K562 (cell line): Measurements from ENCODE around the gene FCSK. TPM values are rescaled to one million over a fixed set of nuclear protein-coding genes. Genes with fewer than 3 reads are reported as not detected.

Experiments used
- ATF6 ChIP-seq: sonication (generic); formaldehyde crosslinking; IDR thresholded peaks from 2 replicates; pipeline ENCODE4 v1.4.0; 2020; ENCODE audit warnings: mild to moderate bottlenecking, missing genetic modification reagents
- BMI1 ChIP-seq: fragments of 150-350 bp; IDR thresholded peaks from 2 replicates; pipeline ENCODE4 v1.6.1; 2014; ENCODE audit warnings: low read length
- CCNT2 ChIP-seq: IDR thresholded peaks from 2 replicates; pipeline ENCODE4 v1.6.1; 2011; ENCODE audit warnings: borderline replicate concordance, low read depth, mild to moderate bottlenecking, moderate library complexity, mixed read lengths, low read length; ENCODE audit not compliant: insufficient read length; ENCODE audit errors: extremely low read depth
- FOXJ3 ChIP-seq: sonication (generic); formaldehyde crosslinking; IDR thresholded peaks from 2 replicates; pipeline ENCODE4 v1.4.0; 2020; ENCODE audit warnings: mild to moderate bottlenecking, missing genetic modification reagents
- HOXB6 ChIP-seq: fragments of 250-450 bp; sonication (Bioruptor Pico); IDR thresholded peaks from 2 replicates; pipeline ENCODE4 v1.5.1; 2022; ENCODE audit warnings: mild to moderate bottlenecking, borderline replicate concordance
- IRF9 ChIP-seq: fragments of 450-650 bp; IDR thresholded peaks from 2 replicates; pipeline ENCODE4 v1.6.1; 2016; ENCODE audit warnings: missing biosample characterization, missing genetic modification characterization
- JUND ChIP-seq, 2 experiments: IDR thresholded peaks; 2 replicates in 1 of 2; 3 replicates in 1 of 2; pipeline ENCODE4 v1.6.1; 2011; ENCODE audit warnings: borderline replicate concordance in 2 of 2, low read depth in 2 of 2, low read length in 2 of 2, improper control_type of control experiment in 1 of 2, missing biosample characterization in 1 of 2, missing genetic modification characterization in 1 of 2, missing genetic modification reagents in 1 of 2
- KLF13 ChIP-seq: fragments of 450-650 bp; IDR thresholded peaks from 2 replicates; pipeline ENCODE4 v1.6.1; 2016; ENCODE audit warnings: missing genetic modification characterization, low read depth, mild to moderate bottlenecking, missing compliant biosample characterization, moderate library complexity, borderline replicate concordance
- KLF6 ChIP-seq: fragments of 250-450 bp; sonication (Bioruptor Pico); IDR thresholded peaks from 2 replicates; pipeline ENCODE4 v1.4.0; 2020; ENCODE audit warnings: mild to moderate bottlenecking, moderate library complexity, borderline replicate concordance
- MAFF ChIP-seq: IDR thresholded peaks from 2 replicates; pipeline ENCODE4 v1.6.1; 2012; ENCODE audit warnings: low read length, improper control_type of control experiment
- MBD2 ChIP-seq: sonication (generic); IDR thresholded peaks from 2 replicates; pipeline ENCODE4 v1.6.1; 2016; ENCODE audit warnings: low read depth, borderline replicate concordance
- NFATC3 ChIP-seq: fragments of 450-650 bp; IDR thresholded peaks from 2 replicates; pipeline ENCODE4 v1.6.1; 2017; ENCODE audit warnings: mild to moderate bottlenecking
- NFXL1 ChIP-seq: fragments of 450-650 bp; formaldehyde crosslinking; IDR thresholded peaks from 2 replicates; pipeline ENCODE4 v1.4.0; 2021; ENCODE audit warnings: mild to moderate bottlenecking
- NKRF ChIP-seq: fragments of 450-650 bp; IDR thresholded peaks from 2 replicates; pipeline ENCODE4 v1.6.1; 2016; ENCODE audit warnings: borderline replicate concordance
- POLR2AphosphoS2 ChIP-seq: IDR thresholded peaks from 2 replicates; pipeline ENCODE4 v1.6.1; 2012; ENCODE audit warnings: low read length, improper control_type of control experiment
- SOX6 ChIP-seq: fragments of 450-650 bp; IDR thresholded peaks from 2 replicates; pipeline ENCODE4 v1.6.1; 2014; ENCODE audit warnings: mild to moderate bottlenecking
- TFE3 ChIP-seq: fragments of 450-650 bp; formaldehyde crosslinking; IDR thresholded peaks from 2 replicates; pipeline ENCODE4 v1.4.0; 2020; ENCODE audit warnings: mild to moderate bottlenecking, mixed read lengths
- THRAP3 ChIP-seq: fragments of 450-650 bp; IDR thresholded peaks from 2 replicates; pipeline ENCODE4 v1.6.1; 2016; ENCODE audit warnings: mild to moderate bottlenecking, inconsistent platforms, borderline replicate concordance
- ZBTB7A ChIP-seq: IDR thresholded peaks from 2 replicates; pipeline ENCODE4 v1.6.1; 2011; ENCODE audit warnings: low read depth, mild to moderate bottlenecking, low read length, moderate library complexity, borderline replicate concordance; ENCODE audit not compliant: control insufficient read depth
- ZNF263 ChIP-seq: sonication (generic); formaldehyde crosslinking; IDR thresholded peaks from 2 replicates; pipeline ENCODE4 v1.8.0; 2022; ENCODE audit warnings: mild to moderate bottlenecking, missing genetic modification reagents, borderline replicate concordance
- ZNF57 ChIP-seq: fragments of 450-650 bp; formaldehyde crosslinking; IDR thresholded peaks from 2 replicates; pipeline ENCODE4 v1.4.0; 2020; ENCODE audit warnings: mild to moderate bottlenecking, moderate library complexity
- ZSCAN29 ChIP-seq: fragments of 450-650 bp; IDR thresholded peaks from 2 replicates; pipeline ENCODE4 v1.6.1; 2017
- polyA plus RNA-seq, 8 experiments: library from polyadenylated mRNA; depleted of rRNA in 4 of 8; stranded (reverse) in 5 of 8; unstranded in 3 of 8; fragments of >200 nt; fragmentation: Nextera tagmentation in 2 of 8; fragmentation: Illumina TruSeq in 1 of 8; extraction: Ambion mirVana in 2 of 8; extraction: Trizol in 1 of 8; gene quantifications; 2 replicates each; pipeline versions ENCODE4 v1.2.1 to v1.2.3, GENCODE V29; 2011 to 2014; ENCODE audit warnings: inconsistent platforms in 1 of 8, missing spikeins in 1 of 8
- total RNA-seq, 7 experiments: library from RNA; depleted of rRNA in 6 of 7; stranded (reverse); fragments of >200 nt in 6 of 7; fragmentation: Illumina TruSeq in 2 of 7; extraction: Trizol in 2 of 7; gene quantifications; 2 replicates each; pipeline versions ENCODE4 v1.2.1 to v1.2.3, GENCODE V29; 2011 to 2021; ENCODE audit warnings: low replicate concordance in 1 of 7

FCSK gene
- total and polyA plus RNA-seq, 9 of the 15 experiments (the other 6 are each of a cell fraction or from before 2014, with no cell fraction given), result 0.92 to 18.6 (median 8.3) TPM

- peak; percentile 35; the same call in 1 of the 2 replicates for TF ChIP-seq MBD2
- TF ChIP-seq FOXJ3 (CRISPR knock-in tag), result no peak
- no peak for TF ChIP-seq SOX6
- no peak; the same call in 1 of the 2 replicates for TF ChIP-seq NKRF
- TF ChIP-seq KLF13 (tag), result peak; percentile 59; the same call in 1 of the 2 replicates
- no peak for TF ChIP-seq MAFF
- TF ChIP-seq NFATC3, result no peak
- TF ChIP-seq NFXL1 (CRISPR knock-in tag), result no peak
- no peak for TF ChIP-seq HOXB6 (CRISPR knock-in tag)
- TF ChIP-seq KLF6 (CRISPR knock-in tag), result no peak
- TF ChIP-seq ATF6 (CRISPR knock-in tag), result no peak
- no peak for TF ChIP-seq ZNF57
- TF ChIP-seq ZSCAN29, result no peak
- peak; percentile 99 for TF ChIP-seq ZBTB7A
- TF ChIP-seq CCNT2, result no peak
- no peak for TF ChIP-seq POLR2AphosphoS2
- TF ChIP-seq JUND (IDR thresholded peaks at IDR 0.05; ENCODE audit: borderline replicate concordance, low read depth, low read length), result peak; percentile 18; the same call in 1 of the 2 replicates
- TF ChIP-seq JUND (tag; IDR thresholded peaks at IDR 0.05; ENCODE audit: borderline replicate concordance, low read depth, low read length), result no peak
- no peak for TF ChIP-seq IRF9
- TF ChIP-seq BMI1, result no peak
- no peak for TF ChIP-seq TFE3 (CRISPR knock-in tag)
- no peak for TF ChIP-seq THRAP3
- no peak for TF ChIP-seq ZNF263 (CRISPR knock-in tag)
Observed at GRCh38 chr16:70454222-70455034, at the start of gene FCSK (continued).
